B cell (primary cell): ENCODE results near the gene TBC1D2B. TPM values are rescaled to one million over a fixed set of nuclear protein-coding genes. Genes with fewer than 3 reads are reported as not detected.
"Not testable (repeated sequence)": the region's sequence is repeated elsewhere in the genome, so short reads cannot be mapped to it uniquely, and the experiment has no call there.

ENCODE experiments used
- ATAC-seq: fragments of 200-7000 bp; cut with Tn5 transposase; one replicate; pipeline ENCODE4 v1.10.0; 2021; ENCODE audit warnings: low read depth, mild to moderate bottlenecking, moderate number of reproducible peaks, moderate library complexity
- CTCF ChIA-PET: fragments of 350-600 bp; sonication (Branson Sonifier 250); formaldehyde crosslinking; loops from one replicate; lab custom pipeline; 2021; ENCODE audit warnings: antibody characterized with exemption, inconsistent platforms; lab: Charles Lee
- POLR2A ChIA-PET: fragments of 350-600 bp; sonication (Branson Sonifier 250); formaldehyde crosslinking; loops from one replicate; lab custom pipeline; 2021; ENCODE audit warnings: antibody characterized with exemption; lab: Charles Lee
- DNase-seq: peaks from one replicate; pipeline ENCODE4 v3.0.0; 2013
- H2AFZ ChIP-seq: 2 replicates; pipeline ENCODE4 v1.6.1; 2012; ENCODE audit warnings: mild to moderate bottlenecking, low read depth, low read length; ENCODE audit not compliant: insufficient read depth, poor library complexity, severe bottlenecking
- H3K27ac ChIP-seq, 2 donors: 1 replicate in 1 of 2; 2 replicates in 1 of 2; pipeline ENCODE4 v1.5.1; 2012 to 2013; ENCODE audit warnings: low read length in 2 of 2, mild to moderate bottlenecking in 2 of 2, moderate library complexity in 1 of 2
- H3K27me3 ChIP-seq, 4 experiments: fragments of 200-600 bp in 1 of 4; sonication (generic) in 1 of 4; replicated peaks in 1 of 4; 1 replicate in 2 of 4; 2 replicates in 2 of 4; pipeline versions ENCODE4 v1.6.1 to v1.7.0; 2013 to 2016; ENCODE audit warnings: low read length in 3 of 4, mild to moderate bottlenecking in 2 of 4, mixed read lengths in 1 of 4, moderate library complexity in 1 of 4; ENCODE audit not compliant: insufficient read depth in 4 of 4, control insufficient read depth in 3 of 4; ENCODE audit errors: control extremely low read depth in 1 of 4
- H3K36me3 ChIP-seq, 2 experiments: replicated peaks in 1 of 2; 1 replicate in 1 of 2; 2 replicates in 1 of 2; pipeline versions ENCODE4 v1.6.1 to v1.7.1; 2013; ENCODE audit warnings: low read length in 1 of 2; ENCODE audit not compliant: insufficient read depth in 2 of 2, control insufficient read depth in 1 of 2; ENCODE audit errors: control extremely low read depth in 1 of 2, extremely low read depth in 1 of 2
- H3K4me1 ChIP-seq, 2 donors: fragments of 200-600 bp in 1 of 2; sonication (generic) in 1 of 2; 1 replicate in 1 of 2; 2 replicates in 1 of 2; pipeline versions ENCODE4 v1.5.1 to v1.6.1; 2013 to 2017; ENCODE audit warnings: low read length in 2 of 2; ENCODE audit not compliant: control insufficient read depth in 2 of 2, insufficient read depth in 2 of 2
- H3K4me2 ChIP-seq: replicated peaks from 2 replicates; pipeline ENCODE3; 2012; ENCODE audit warnings: mild to moderate bottlenecking, low read depth, low read length; ENCODE audit not compliant: poor library complexity, severe bottlenecking
- H3K4me3 ChIP-seq, 5 experiments: fragments of 200-600 bp in 1 of 5; sonication (generic) in 1 of 5; 1 replicate in 3 of 5; 2 replicates in 2 of 5; pipeline versions ENCODE4 v1.5.1 to v1.7.0; 2011 to 2016; ENCODE audit warnings: low read length in 4 of 5, mild to moderate bottlenecking in 4 of 5, low read depth in 2 of 5, control low read depth in 1 of 5, moderate library complexity in 1 of 5; ENCODE audit not compliant: insufficient read depth in 1 of 5; ENCODE audit errors: control extremely low read depth in 1 of 5, extremely low read depth in 1 of 5
- H3K79me2 ChIP-seq: fragments of 200-600 bp; sonication (generic); one replicate; pipeline ENCODE4 v1.6.0; 2016; ENCODE audit warnings: low read length; ENCODE audit not compliant: control insufficient read depth, insufficient read depth
- H3K9ac ChIP-seq: fragments of 200-600 bp; sonication (generic); 2 replicates; pipeline ENCODE4 v1.6.1; 2017; ENCODE audit warnings: mild to moderate bottlenecking, low read length, moderate library complexity
- H3K9me3 ChIP-seq, 3 donors: one replicate each; pipeline versions ENCODE4 v1.6.1 to v1.7.1; 2013; ENCODE audit warnings: low read length in 2 of 3; ENCODE audit not compliant: control insufficient read depth in 2 of 3, insufficient read depth in 1 of 3; ENCODE audit errors: control extremely low read depth in 1 of 3
- H4K20me1 ChIP-seq: 2 replicates; pipeline ENCODE4 v1.6.0; 2012; ENCODE audit warnings: mild to moderate bottlenecking, low read length; ENCODE audit not compliant: insufficient read depth, control insufficient read depth, poor library complexity, severe bottlenecking
- H3K27ac Mint-ChIP-seq: one replicate; pipeline ENCODE4 v1.8.0; 2021; ENCODE audit warnings: mixed read lengths
- H3K27me3 Mint-ChIP-seq: one replicate; pipeline ENCODE4 v1.8.0; 2021; ENCODE audit warnings: mixed read lengths
- H3K4me1 Mint-ChIP-seq: one replicate; pipeline ENCODE4 v1.8.0; 2021; ENCODE audit warnings: mixed read lengths
- H3K4me3 Mint-ChIP-seq: one replicate; pipeline ENCODE4 v1.8.0; 2021; ENCODE audit warnings: mixed read lengths
- H3K9me3 Mint-ChIP-seq: one replicate; pipeline ENCODE4 v1.8.0; 2022; ENCODE audit warnings: mixed read lengths; ENCODE audit not compliant: insufficient read depth
- CTCF ChIP-seq: fragments of 200-600 bp; IDR thresholded peaks from one replicate; pipeline ENCODE4 v1.8.0; 2022; ENCODE audit warnings: antibody characterized with exemption, mild to moderate bottlenecking
- EZH2 ChIP-seq: IDR thresholded peaks from 2 replicates; pipeline ENCODE4 v1.6.1; 2012; ENCODE audit warnings: borderline replicate concordance, low read depth, mild to moderate bottlenecking, moderate library complexity, low read length; ENCODE audit not compliant: insufficient read depth, poor library complexity, severe bottlenecking
- WGBS: methylation state at CpG from one replicate; pipeline ENCODE4 v1.1.5; 2013; ENCODE audit warnings: missing lambda C conversion rate; ENCODE audit not compliant: insufficient coverage; 5-methylcytosine and 5-hydroxymethylcytosine counted together
- intact Hi-C: fragments of 100-400 bp; cut with micrococcal nuclease; formaldehyde crosslinking; loops from one replicate; pipeline ENCODE4 v1.10.0; 2022
- polyA plus RNA-seq: library from polyadenylated mRNA; depleted of rRNA; stranded (reverse); fragments of >200 nt; gene quantifications from 2 replicates; pipeline ENCODE4 v1.2.3, GENCODE V29; 2012
- total RNA-seq, 2 donors: library from RNA; stranded (reverse); fragments of 120-200 nt in 1 of 2; gene quantifications; 1 replicate in 1 of 2; 2 replicates in 1 of 2; pipeline versions ENCODE4 v1.2.3 to v1.2.4, GENCODE V29; 2013 to 2022

The TBC1D2B gene
- total and polyA plus RNA-seq, 2 donors (not counting 1 experiment from before 2014, with no cell fraction given): 8.5 to 26.1 TPM

DNA sequence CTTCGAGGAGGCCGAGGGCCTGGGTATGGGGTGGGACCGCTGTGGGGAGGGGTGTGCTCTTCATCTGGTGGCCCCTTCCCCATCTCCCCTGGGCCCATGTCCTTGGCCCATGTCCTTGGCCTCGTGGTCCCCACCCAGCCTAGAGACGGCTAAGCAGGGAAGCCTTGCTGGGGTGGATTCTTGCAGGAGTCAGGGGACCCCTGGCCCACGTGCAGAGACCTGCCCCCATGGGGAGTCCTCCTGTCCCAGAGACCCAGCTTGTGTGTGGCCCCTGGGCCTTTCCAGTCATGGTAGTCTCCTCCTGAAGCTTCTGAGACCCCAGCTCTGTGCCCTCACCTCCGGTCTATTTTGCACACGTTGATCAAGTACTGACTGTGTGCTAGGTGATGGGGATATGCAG, 97.4 kb downstream of the TBC1D2B start:
- H3K4me2 ChIP-seq: no peak overlapping the region
- no peaks in the 10 kb centered on the region for H3K27me3 ChIP-seq
- H3K9ac ChIP-seq: no peak overlapping the region
- TF ChIP-seq CTCF: no peak
- TF ChIP-seq EZH2: no peak
- 94% methylated on average over 5 of the region's 8 CpGs for WGBS
- no peak overlapping the region for H3K4me3 ChIP-seq
- ChIA-PET POLR2A (no interaction called here), CTCF (interaction anchor here (2.7 kb wide), 1 partner anchor 128 kb away, joined by 10 read pairs; no protein-coding TSS in a partner anchor)
- Mint-ChIP-seq H3K4me3 (no peak overlapping the region), H3K4me1 (no peaks in the 10 kb centered on the region), H3K9me3 (no peaks in the 10 kb centered on the region), H3K27me3 (peaks cover 8% of the 10 kb centered on the region), H3K27ac (no peak overlapping the region)
- no peaks in the 10 kb centered on the region for H3K79me2 ChIP-seq
- no peaks in the 10 kb centered on the region for H3K9me3 ChIP-seq
- no peaks in the 10 kb centered on the region for H4K20me1 ChIP-seq
- H3K36me3 ChIP-seq: no peaks in the 10 kb centered on the region
- intact Hi-C loops: no loop called here
- no peak overlapping the region for H2AFZ ChIP-seq
- H3K27ac ChIP-seq: no peak overlapping the region
- DNase-seq (no peak), ATAC-seq (no peak)
- no peaks in the 10 kb centered on the region for H3K4me1 ChIP-seq

GRCh38 chr15:77979157-77979556, 98.4 kb downstream of the TBC1D2B start:
- CTCF ChIA-PET: interaction anchor here (1.4 kb wide), 1 partner anchor 12 kb away, joined by 4 read pairs; no protein-coding TSS in a partner anchor
- H3K4me3 ChIP-seq, H2AFZ ChIP-seq, ATAC-seq, H4K20me1 ChIP-seq, H3K27me3 ChIP-seq, H3K4me3 Mint-ChIP-seq, H3K79me2 ChIP-seq, H3K27ac Mint-ChIP-seq, H3K4me1 ChIP-seq, intact Hi-C loops, H3K4me2 ChIP-seq, H3K9me3 Mint-ChIP-seq, DNase-seq, POLR2A ChIA-PET, H3K9ac ChIP-seq, H3K36me3 ChIP-seq, H3K27ac ChIP-seq, H3K27me3 Mint-ChIP-seq, H3K9me3 ChIP-seq, H3K4me1 Mint-ChIP-seq: not testable (repeated sequence)
- WGBS: 93% methylated on average over 3 of the region's 8 CpGs

GRCh38 chr15:77978759-77979145, 98.8 kb downstream of the TBC1D2B start:
- H3K9me3 ChIP-seq, H3K36me3 ChIP-seq, H3K27ac Mint-ChIP-seq, H3K4me3 ChIP-seq, H2AFZ ChIP-seq, H4K20me1 ChIP-seq, H3K27me3 ChIP-seq, H3K27ac ChIP-seq, H3K4me2 ChIP-seq, H3K9me3 Mint-ChIP-seq, ATAC-seq, POLR2A ChIA-PET, H3K4me3 Mint-ChIP-seq, intact Hi-C loops, DNase-seq, H3K79me2 ChIP-seq, H3K4me1 Mint-ChIP-seq, H3K4me1 ChIP-seq, H3K9ac ChIP-seq, H3K27me3 Mint-ChIP-seq: not testable (repeated sequence)
- WGBS: no CpG with 5 or more reads among the region's 13 CpGs
- CTCF ChIA-PET: interaction anchor here (1.4 kb wide), 1 partner anchor 11 kb away, joined by 4 read pairs; no protein-coding TSS in a partner anchor
